Measurements from ENCODE around the gene SLC29A3. TPM values are rescaled to one million over a fixed set of nuclear protein-coding genes. Genes with fewer than 3 reads are reported as not detected.

SLC29A3 gene
- total RNA-seq, 2 donors from 2014 or later = 4.4 to 5.3 TPM

- H3K9me3 Mint-ChIP-seq = no peaks in the 10 kb centered on the region
- DNase-seq (no peak), ATAC-seq (replicated peaks in 1 of 2) (no peak)
- no peak overlapping the region for H3K4me3 Mint-ChIP-seq
- H3K27ac Mint-ChIP-seq = no peak overlapping the region
- H3K27me3 Mint-ChIP-seq (ENCODE audit: low read depth) = no peaks in the 10 kb centered on the region
- no peaks in the 10 kb centered on the region for H3K4me1 Mint-ChIP-seq (ENCODE audit: low read depth)
- H3K36me3 Mint-ChIP-seq (ENCODE audit: insufficient read depth in 2 of 2) = no peaks in the 10 kb centered on the region
These were observed 40.1 kb upstream of the SLC29A3 start for GRCh38 chr10:71278691-71279588.

- Mint-ChIP-seq H3K27me3 (ENCODE audit: low read depth) (no peaks in the 10 kb centered on the region), H3K4me3 (no peak overlapping the region), H3K9me3 (no peaks in the 10 kb centered on the region), H3K27ac (no peak overlapping the region), H3K4me1 (ENCODE audit: low read depth) (no peaks in the 10 kb centered on the region), H3K36me3 (ENCODE audit: insufficient read depth in 2 of 2) (no peaks in the 10 kb centered on the region)
- DNase-seq (no peak), ATAC-seq (replicated peaks in 1 of 2) (no peak)
These were observed 39.4 kb upstream of the SLC29A3 start for GRCh38 chr10:71279590-71280170.

DNA sequence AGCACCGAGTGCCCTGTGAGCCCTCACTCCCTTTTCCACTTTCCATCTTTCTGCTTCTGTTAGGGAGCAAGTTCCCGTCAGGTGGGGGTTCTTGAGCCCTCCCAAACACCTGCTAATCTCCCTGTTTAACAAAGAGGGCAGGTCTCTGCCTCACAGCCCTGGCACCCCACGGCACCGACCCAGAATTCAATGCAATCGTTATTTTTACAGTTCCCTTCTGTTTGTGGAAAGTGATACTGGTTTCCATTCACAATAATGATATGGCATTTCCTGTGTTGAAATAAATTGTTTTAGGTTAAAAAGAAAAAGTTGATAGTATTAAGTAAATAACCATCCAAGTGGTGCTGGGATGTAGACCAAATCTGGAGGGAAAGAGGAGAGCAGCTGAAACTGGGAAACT is 38.8 kb upstream of the SLC29A3 start:
- ATAC-seq (replicated peaks in 1 of 2) (no peak), DNase-seq (no peak)
- Mint-ChIP-seq H3K36me3 (ENCODE audit: insufficient read depth in 2 of 2) (no peaks in the 10 kb centered on the region), H3K27me3 (ENCODE audit: low read depth) (no peaks in the 10 kb centered on the region), H3K9me3 (no peaks in the 10 kb centered on the region), H3K27ac (no peak overlapping the region), H3K4me3 (no peak overlapping the region), H3K4me1 (ENCODE audit: low read depth) (no peaks in the 10 kb centered on the region)

DNA sequence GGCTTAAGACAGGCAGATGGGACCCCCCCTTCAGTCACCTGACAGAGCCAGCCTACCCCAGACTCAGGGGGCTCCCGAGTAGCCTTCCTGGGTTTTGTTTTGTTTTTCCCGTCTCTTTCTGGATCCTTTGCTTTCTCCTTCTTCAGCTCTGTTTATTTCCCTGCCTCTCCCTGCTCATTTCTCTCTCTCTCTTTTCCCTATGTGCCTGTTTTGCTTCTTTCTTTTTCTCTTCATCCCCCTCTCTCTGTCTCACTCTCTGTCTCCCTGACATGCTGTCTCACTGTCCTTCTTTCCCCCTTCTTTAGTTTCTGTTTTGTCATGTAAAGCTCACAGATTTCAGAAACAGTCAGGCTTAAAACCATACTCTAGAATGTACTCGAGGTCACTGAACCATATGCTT is 38.2 kb upstream of the SLC29A3 start:
- H3K36me3 Mint-ChIP-seq (ENCODE audit: insufficient read depth in 2 of 2) = no peaks in the 10 kb centered on the region
- H3K4me1 Mint-ChIP-seq (ENCODE audit: low read depth) = no peaks in the 10 kb centered on the region
- ATAC-seq (replicated peaks in 1 of 2) = no peak
- no peaks in the 10 kb centered on the region for H3K27me3 Mint-ChIP-seq (ENCODE audit: low read depth)
- H3K27ac Mint-ChIP-seq = no peak overlapping the region
- H3K9me3 Mint-ChIP-seq = no peaks in the 10 kb centered on the region
- no peak overlapping the region for H3K4me3 Mint-ChIP-seq
- DNase-seq = no peak

DNA sequence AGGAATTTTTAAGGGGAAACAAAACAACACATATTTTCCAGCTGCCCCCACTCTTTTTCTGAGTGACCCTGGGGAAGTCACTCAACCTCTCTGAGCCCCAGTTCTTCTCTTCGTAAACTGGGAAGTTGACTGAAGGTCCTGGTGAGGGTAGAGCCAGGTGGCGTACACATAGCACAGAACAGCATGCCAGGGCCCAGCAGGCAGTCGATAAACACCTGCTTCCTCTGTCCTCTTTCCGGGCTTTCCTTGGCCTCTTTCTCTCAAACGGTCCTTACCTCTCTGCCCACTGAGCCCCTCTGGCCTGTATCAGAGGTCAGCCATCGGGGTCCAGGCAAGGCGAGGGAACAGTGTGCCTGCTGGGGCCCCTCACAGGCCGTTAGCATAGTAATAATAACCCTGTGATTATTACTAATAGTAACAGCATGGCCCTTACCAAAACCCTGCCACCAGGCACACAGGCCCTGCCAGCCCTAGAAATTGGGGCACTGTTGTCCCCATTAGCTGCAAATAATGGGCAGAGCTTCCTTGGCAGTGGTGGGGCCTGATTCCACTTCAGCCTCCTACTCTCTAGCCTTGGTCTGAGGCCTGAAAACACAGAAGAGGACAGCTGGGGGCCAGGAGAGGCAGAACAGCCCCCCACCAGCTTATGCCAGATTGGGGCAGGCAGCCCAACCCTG is 37.3 kb upstream of the SLC29A3 start:
- H3K4me3 Mint-ChIP-seq = no peak overlapping the region
- H3K27me3 Mint-ChIP-seq (ENCODE audit: low read depth) = no peaks in the 10 kb centered on the region
- H3K4me1 Mint-ChIP-seq (ENCODE audit: low read depth) = no peaks in the 10 kb centered on the region
- DNase-seq (no peak), ATAC-seq (replicated peaks in 1 of 2) (no peak)
- H3K9me3 Mint-ChIP-seq = no peaks in the 10 kb centered on the region
- no peak overlapping the region for H3K27ac Mint-ChIP-seq
- no peaks in the 10 kb centered on the region for H3K36me3 Mint-ChIP-seq (ENCODE audit: insufficient read depth in 2 of 2)

DNA sequence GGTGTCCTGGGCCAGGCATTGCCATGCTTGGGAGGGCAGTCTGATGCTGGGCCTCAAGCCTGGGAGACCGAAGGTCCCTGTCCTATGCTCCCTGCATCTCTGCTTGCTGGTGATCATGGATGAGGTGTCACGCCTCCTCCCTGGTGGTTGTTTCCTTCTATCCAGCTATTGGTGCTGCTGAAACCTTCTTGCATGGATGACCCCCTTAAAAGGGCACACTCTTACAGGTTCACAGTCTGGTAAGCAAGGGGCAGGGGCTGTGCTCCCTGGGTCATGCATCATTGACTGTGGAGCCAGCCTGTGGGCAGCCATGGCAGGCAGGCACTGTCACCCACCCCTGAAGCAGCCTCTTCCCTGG is 36.8 kb upstream of the SLC29A3 start:
- H3K4me3 Mint-ChIP-seq = no peak overlapping the region
- ATAC-seq (replicated peaks in 1 of 2) (no peak), DNase-seq (no peak)
- H3K27me3 Mint-ChIP-seq (ENCODE audit: low read depth) = no peaks in the 10 kb centered on the region
- no peaks in the 10 kb centered on the region for H3K9me3 Mint-ChIP-seq
- H3K36me3 Mint-ChIP-seq (ENCODE audit: insufficient read depth in 2 of 2) = no peaks in the 10 kb centered on the region
- H3K27ac Mint-ChIP-seq = no peak overlapping the region
- H3K4me1 Mint-ChIP-seq (ENCODE audit: low read depth) = no peaks in the 10 kb centered on the region

GRCh38 chr10:71283410-71283809 is 35.6 kb upstream of the SLC29A3 start:
- DNase-seq = no peak
- Mint-ChIP-seq H3K4me3 (no peak overlapping the region), H3K36me3 (ENCODE audit: insufficient read depth in 2 of 2) (no peaks in the 10 kb centered on the region), H3K27ac (no peak overlapping the region), H3K9me3 (no peaks in the 10 kb centered on the region), H3K27me3 (ENCODE audit: low read depth) (no peaks in the 10 kb centered on the region), H3K4me1 (ENCODE audit: low read depth) (no peaks in the 10 kb centered on the region)
- ATAC-seq (replicated peaks in 1 of 2) = no peak

DNA sequence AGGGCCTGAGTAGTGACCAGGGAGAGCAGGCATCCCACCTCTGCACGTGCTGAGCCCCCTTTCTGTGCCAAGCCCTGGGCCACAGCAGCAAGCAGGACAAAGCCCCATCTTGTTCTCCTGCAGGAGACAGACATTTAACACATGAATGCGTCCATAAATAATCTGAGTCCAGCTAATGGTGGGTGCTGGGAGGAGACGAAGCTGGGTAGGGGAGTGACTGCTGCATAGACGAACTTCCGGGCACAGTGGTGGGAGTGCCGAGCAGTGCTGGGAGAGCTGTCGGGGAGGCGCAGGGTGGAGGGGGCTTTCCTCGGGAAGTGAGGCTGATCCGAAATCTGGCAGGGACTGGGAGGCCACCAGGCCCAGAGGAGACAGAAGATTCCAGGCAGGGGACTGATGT is 35.2 kb upstream of the SLC29A3 start:
- Mint-ChIP-seq H3K27ac (no peak overlapping the region), H3K36me3 (ENCODE audit: insufficient read depth in 2 of 2) (no peaks in the 10 kb centered on the region), H3K4me1 (ENCODE audit: low read depth) (no peaks in the 10 kb centered on the region), H3K27me3 (ENCODE audit: low read depth) (no peaks in the 10 kb centered on the region), H3K9me3 (no peaks in the 10 kb centered on the region), H3K4me3 (no peak overlapping the region)
- ATAC-seq (replicated peaks in 1 of 2) = no peak
- no peak for DNase-seq

- Mint-ChIP-seq H3K27ac (no peak overlapping the region), H3K9me3 (no peaks in the 10 kb centered on the region), H3K4me1 (ENCODE audit: low read depth) (no peaks in the 10 kb centered on the region), H3K4me3 (no peak overlapping the region), H3K27me3 (ENCODE audit: low read depth) (no peaks in the 10 kb centered on the region), H3K36me3 (ENCODE audit: insufficient read depth in 2 of 2) (no peaks in the 10 kb centered on the region)
- no peak for DNase-seq
- no peak for ATAC-seq (replicated peaks in 1 of 2)
These were observed 34.4 kb upstream of the SLC29A3 start for GRCh38 chr10:71284544-71285179.

DNA sequence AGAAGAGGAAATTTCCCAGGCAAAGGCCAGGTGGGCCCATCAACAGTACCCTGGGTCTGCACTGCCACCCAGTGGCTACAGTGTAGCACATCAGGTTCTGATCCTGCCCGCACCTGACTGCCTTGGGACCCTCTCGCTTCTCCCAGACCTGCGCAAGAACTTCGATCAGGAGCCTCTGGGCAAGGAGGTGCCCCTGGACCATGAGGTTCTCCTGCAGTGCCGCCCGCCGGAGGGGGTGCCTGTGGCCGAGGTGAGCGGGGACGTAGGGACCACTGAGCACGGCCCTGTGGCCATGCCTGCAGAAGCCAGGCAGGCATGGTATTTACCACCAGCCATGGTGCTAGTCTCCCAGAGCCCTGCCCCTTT is 33.9 kb upstream of the SLC29A3 start:
- H3K9me3 Mint-ChIP-seq = no peaks in the 10 kb centered on the region
- H3K36me3 Mint-ChIP-seq (ENCODE audit: insufficient read depth in 2 of 2) = no peaks in the 10 kb centered on the region
- no peaks in the 10 kb centered on the region for H3K4me1 Mint-ChIP-seq (ENCODE audit: low read depth)
- H3K27ac Mint-ChIP-seq = no peak overlapping the region
- peak; percentile 30 to 33 for DNase-seq
- H3K27me3 Mint-ChIP-seq (ENCODE audit: low read depth) = no peaks in the 10 kb centered on the region
- peak; percentile 58 to 59 for ATAC-seq (replicated peaks in 1 of 2)
- no peak overlapping the region for H3K4me3 Mint-ChIP-seq

GRCh38 chr10:71285986-71286385 is 33.1 kb upstream of the SLC29A3 start:
- H3K9me3 Mint-ChIP-seq = no peaks in the 10 kb centered on the region
- H3K27me3 Mint-ChIP-seq (ENCODE audit: low read depth) = no peaks in the 10 kb centered on the region
- H3K27ac Mint-ChIP-seq = no peak overlapping the region
- ATAC-seq (replicated peaks in 1 of 2) (no peak), DNase-seq (no peak)
- no peaks in the 10 kb centered on the region for H3K4me1 Mint-ChIP-seq (ENCODE audit: low read depth)
- H3K4me3 Mint-ChIP-seq = no peak overlapping the region
- no peaks in the 10 kb centered on the region for H3K36me3 Mint-ChIP-seq (ENCODE audit: insufficient read depth in 2 of 2)

GRCh38 chr10:71286521-71287294 is 32.4 kb upstream of the SLC29A3 start:
- Mint-ChIP-seq H3K27ac (no peak overlapping the region), H3K4me3 (no peak overlapping the region), H3K4me1 (ENCODE audit: low read depth) (no peaks in the 10 kb centered on the region), H3K36me3 (ENCODE audit: insufficient read depth in 2 of 2) (no peaks in the 10 kb centered on the region), H3K9me3 (no peaks in the 10 kb centered on the region), H3K27me3 (ENCODE audit: low read depth) (no peaks in the 10 kb centered on the region)
- DNase-seq (no peak), ATAC-seq (replicated peaks in 1 of 2) (no peak)

DNA sequence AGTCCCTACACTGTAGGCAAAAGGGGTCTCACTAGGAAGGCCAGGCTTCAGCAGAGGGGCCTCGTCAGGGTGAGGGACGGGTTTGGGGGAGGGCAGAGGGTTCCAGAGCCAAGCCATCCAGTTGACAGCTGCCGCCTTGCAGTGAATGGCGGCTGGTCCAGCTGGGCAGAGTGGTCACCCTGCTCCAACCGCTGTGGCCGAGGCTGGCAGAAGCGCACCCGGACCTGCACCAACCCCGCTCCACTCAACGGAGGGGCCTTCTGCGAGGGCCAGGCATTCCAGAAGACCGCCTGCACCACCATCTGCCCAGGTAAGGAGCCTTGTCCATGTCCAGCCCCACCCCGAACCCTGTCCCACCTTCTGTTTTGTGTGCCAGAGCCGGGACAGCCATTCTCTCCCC is 31.6 kb upstream of the SLC29A3 start:
- DNase-seq (no peak), ATAC-seq (replicated peaks in 1 of 2) (no peak)
- Mint-ChIP-seq H3K4me3 (no peak overlapping the region), H3K27ac (no peak overlapping the region), H3K4me1 (ENCODE audit: low read depth) (no peaks in the 10 kb centered on the region), H3K36me3 (ENCODE audit: insufficient read depth in 2 of 2) (no peaks in the 10 kb centered on the region), H3K27me3 (ENCODE audit: low read depth) (no peaks in the 10 kb centered on the region), H3K9me3 (no peaks in the 10 kb centered on the region)

Measured in activated T-cell treated with anti-CD3 and anti-CD28 coated beads, Interleukin-2, amount 50 U/mL, for 72 hours (primary cell).